HL-60/S4 (cell line): ENCODE data around the gene NBEAL2.

Source experiments
- in situ Hi-C: fragments of 300-500 bp; cut with MboI; formaldehyde crosslinking; loops from 2 replicates; pipeline ENCODE4 v1.14.3; 2022; ENCODE audit warnings: low sequenced_read_pairs

Gene NBEAL2

GRCh38 chr3:46944191-46944590, 35.3 kb upstream of the NBEAL2 start:
- in situ Hi-C loops: no loop called here

GRCh38 chr3:46946416-46946815, 33.0 kb upstream of the NBEAL2 start:
- in situ Hi-C loops: no loop called here

DNA sequence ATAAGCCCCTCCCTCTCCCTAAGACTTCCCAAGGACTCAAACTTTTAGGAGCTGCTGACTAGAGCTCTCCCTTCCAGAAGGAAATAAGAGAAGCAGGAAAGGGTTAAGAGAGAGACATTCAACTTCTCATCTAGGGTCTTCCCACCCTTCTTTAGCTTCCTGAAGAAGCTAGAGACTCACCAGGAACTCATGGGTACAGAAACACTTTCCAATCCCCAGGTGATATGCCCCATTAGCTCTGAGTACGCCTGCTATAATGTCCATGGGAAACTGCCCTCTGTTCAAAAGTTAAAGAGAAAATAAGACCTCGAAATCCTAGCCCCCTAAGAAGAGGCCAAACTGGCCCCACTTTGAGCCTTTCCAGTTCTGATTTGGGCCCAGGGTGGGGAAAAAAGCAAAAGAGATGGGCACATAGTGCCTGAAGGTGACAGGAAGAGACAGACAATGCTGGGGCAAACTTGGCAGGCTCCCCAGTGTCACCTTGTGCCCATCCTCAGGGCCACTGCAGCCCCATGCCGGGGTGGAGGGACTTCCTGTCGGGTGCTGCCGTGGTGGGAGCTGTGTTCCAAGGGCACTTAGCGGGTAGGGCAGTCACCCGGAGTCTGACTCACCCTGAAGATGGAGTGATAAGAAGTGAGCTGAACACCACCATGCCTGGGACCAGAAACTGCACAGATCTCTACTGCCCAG, 32.5 kb upstream of the NBEAL2 start:
- in situ Hi-C loops: no loop called here

DNA sequence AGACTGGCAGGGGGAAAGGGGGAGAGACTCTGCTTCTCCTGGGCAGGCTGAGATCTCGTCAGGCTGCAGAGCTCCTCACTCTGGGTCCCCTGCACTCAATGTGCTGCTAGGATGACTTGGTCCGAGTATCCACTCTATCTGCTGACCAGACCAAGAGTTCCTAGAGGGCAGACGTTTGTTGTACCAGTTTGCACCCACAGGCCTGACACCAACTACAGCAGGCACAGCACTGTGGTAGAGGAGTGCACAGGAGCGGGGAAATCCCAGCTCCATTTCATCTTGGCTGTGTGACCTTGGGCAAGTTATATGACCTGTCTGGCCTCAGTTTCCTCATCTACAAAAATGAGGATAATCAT, 31.9 kb upstream of the NBEAL2 start:
- in situ Hi-C loops: no loop called here

DNA sequence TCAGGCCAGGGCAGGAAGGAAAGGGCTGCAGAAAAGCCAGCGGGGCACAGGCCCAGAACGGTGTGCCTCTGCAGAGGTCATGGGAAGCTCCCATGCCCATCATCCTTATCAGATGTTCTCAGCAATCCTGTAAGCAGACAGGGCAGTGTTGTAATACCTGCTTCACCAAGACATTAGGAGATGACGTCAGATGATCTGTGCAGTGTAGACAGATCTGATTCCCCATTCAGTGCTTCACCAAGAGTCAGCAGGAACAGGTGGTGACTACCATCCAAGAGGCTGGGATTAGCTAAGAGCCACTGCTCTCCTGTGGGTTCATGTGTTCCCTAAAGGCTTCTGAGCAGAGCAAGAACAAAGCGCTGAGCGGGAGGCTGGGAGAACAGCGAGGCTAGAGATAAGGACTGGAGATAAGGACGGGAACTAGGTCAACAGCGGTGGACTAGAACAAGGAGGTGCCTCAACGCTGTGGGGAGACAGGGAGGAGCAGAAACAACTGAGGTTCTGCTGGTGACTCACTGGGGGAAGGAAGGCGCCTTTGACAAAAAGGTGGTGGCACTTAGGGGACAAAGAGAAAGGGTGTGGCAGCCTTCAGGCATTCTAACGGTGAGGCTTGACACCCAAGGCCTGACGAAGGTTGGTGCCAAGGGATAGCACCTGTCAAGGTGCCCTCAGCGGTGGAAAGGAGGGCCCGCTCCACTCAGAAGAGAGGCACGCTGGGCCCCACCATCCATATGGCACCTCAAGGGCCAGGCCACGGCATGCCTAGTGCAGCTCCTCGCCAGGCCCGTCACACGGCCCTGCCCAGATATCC, 31.3 kb upstream of the NBEAL2 start:
- in situ Hi-C loops: no loop called here

DNA sequence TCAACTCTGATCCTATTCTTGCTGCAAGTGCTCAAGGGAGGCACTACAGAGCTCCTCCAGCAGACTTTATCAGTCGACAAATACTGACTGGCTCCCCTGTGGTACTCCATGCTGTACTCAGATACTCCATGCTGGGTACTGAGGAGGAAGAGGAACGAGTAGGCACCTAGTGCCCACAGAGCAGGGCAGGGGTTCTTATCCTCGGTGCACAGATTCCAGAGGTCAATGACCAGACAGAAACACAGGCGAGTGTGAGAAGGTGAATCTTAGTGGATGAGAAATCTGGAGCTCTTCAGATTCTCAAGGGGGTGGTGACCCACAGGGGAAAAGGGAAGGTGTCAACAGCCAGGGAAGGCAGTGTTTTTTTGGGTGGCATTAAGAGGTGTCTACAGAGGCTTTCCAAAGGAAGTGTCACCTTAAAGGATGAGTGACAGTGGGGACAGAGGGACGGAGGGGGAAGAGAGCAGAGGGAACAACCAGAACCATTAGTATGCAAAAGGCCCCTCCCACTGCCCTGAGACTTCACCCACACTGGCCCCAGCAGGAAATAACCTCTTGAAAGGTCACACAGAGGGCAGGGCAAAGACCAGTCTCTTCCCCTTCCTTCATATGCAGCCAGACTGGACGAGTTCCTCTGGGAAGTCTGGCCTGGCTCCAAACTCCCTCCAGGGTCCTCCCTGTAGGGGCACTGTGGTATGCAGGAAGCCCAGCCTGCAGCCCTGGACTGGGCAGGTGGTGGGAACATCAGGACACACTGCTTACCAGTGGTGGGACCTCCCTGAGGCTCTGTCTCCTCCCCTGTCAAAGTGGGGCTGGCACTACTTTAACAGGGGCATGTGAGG, 30.4 kb upstream of the NBEAL2 start:
- in situ Hi-C loops: no loop called here

GRCh38 chr3:46950177-46950576, 29.3 kb upstream of the NBEAL2 start:
- in situ Hi-C loops: no loop called here

DNA sequence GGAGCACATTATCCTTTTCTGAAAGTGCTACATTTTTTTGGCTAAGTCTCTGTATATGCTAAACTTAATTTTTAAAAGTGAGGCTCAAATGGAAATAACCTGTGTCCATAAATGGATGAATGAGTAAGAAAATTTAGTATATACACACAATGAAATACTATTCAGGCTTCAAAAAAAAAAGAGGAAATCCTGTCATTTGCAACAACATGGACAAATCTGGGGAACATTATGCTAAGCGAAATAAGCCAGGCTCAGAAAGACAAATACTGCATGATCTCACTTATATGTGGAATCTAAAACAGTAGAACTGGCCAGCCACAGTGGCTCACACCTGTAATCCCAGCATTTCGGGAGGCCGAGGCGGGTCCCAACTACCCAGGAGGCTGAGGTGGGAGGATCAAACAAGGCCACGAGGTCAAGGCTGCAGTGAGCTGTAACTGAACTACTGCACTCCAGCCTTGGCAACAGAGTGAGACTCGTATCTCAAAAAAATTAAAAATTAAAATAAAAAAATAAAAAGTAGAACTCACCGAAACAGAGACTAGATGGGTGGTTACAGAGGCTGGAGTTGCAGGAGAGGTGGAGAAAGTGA, 28.7 kb upstream of the NBEAL2 start:
- in situ Hi-C loops: no loop called here

DNA sequence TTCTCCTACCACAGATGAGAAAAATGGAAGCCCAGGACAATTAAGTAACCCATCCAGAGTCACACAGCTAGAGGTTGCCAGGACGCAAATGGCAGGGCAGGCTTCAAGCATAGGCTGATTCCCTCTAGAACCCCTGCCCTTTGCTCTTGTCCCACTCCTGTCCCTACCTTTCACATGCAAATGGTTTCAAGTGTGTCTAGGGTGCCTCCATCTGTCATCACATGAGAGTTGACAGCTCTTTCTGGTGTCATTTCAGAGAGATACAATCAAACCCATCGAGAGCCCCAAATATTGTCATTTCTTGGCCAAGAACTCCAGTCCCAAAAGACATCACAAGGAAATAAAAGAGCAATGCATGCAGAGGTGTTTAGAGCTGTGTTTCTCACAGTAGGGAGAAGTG, 26.7 kb upstream of the NBEAL2 start:
- in situ Hi-C loops: no loop called here

DNA sequence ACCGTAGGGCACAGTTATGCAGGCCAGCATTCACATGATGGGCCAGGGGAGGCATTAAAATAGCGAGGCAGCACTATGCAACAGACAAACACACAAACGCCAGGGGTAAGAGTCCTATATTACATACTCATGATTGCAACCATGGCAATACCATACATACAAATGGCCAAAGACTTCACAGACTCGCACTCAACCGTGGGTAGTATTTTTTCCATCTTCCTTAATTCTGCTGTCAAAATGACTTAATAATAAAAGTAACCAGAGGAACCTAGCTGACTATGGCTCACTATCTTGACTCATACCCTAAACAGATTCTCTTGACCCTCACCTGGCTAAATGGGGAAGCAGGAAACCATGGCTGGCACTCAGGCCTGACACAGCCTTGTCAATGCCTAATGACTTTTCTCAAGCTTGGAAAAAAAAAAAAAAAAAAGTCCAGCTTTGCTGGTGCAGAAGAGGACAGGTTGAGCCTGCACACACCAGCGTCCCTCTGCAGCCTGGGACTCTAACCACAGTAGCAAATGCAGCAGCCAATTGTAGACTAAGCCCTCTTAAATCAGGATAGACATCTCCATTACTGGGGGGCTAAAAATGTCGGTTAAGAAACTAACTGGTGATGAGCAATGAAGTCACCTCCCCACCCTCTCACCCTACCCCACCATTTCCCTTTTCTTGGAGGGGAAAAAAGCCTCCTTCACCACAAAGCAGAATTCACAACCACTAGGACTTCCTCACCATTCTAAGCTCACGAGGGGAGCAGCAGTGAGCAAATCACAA, 26.0 kb upstream of the NBEAL2 start:
- in situ Hi-C loops: no loop called here

- in situ Hi-C loops: no loop called here
These were observed 25.3 kb upstream of the NBEAL2 start for GRCh38 chr3:46954178-46954577.

- in situ Hi-C loops: no loop called here
These were observed 24.3 kb upstream of the NBEAL2 start for GRCh38 chr3:46955157-46955556.

DNA sequence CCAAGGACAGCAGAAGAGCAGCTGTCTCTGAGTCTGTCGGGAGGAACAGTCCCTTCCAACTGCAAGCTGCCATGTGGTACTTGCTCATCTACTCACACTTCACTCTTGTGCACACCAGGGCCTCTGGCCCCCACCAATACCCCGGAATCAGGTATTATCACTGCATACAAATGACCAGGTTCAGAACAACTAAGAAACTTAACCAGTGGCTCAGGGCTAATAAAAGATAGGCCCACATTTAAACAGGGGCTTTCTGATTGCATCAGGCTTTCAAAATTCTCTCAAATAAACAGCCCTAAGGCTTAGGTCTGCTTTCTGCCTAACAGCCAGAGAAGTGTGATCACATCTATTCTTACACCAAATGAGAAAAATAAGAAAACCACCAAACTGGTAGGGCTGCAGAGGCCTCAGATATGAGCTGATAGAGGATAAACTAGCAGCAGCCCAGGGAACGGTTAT, 23.6 kb upstream of the NBEAL2 start:
- in situ Hi-C loops: no loop called here

DNA sequence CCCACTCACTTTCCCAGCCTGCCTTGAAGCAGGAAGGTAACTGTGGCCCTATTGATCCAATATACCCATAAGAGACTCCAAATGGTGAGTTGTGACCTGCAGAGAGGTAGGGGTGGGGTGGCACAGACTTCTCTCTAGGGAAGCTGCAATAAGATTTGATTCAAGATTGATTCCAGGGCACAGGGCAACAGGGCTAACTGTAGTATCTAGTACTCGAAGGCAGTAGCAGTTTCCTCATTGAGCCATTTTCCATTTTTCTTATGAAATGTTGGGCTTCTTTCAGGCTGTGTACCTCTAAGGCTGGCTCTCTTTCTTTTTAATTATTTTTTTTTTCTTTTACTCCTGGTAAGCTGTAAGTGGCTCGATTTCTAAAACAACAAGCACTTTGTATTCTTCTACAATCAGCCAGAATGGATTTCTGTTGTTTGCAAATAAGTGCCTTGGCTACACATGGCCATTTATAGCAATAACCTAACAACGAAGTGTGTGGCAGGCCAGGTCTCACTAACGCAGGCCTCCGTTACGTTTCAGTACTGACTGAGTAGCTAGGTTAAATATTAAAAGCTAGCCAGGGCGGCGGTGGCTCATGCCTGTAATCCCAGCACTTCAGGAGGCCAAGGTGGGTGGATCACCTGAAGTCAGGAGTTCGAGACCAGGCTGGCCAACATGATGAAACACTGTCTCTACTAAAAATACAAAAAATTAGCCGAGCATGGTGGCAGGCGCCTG, 22.2 kb upstream of the NBEAL2 start:
- in situ Hi-C loops: no loop called here

GRCh38 chr3:46958467-46959160, 20.9 kb upstream of the NBEAL2 start:
- in situ Hi-C loops: no loop called here

- in situ Hi-C loops: no loop called here
These were observed 20.3 kb upstream of the NBEAL2 start for GRCh38 chr3:46959161-46959511.

DNA sequence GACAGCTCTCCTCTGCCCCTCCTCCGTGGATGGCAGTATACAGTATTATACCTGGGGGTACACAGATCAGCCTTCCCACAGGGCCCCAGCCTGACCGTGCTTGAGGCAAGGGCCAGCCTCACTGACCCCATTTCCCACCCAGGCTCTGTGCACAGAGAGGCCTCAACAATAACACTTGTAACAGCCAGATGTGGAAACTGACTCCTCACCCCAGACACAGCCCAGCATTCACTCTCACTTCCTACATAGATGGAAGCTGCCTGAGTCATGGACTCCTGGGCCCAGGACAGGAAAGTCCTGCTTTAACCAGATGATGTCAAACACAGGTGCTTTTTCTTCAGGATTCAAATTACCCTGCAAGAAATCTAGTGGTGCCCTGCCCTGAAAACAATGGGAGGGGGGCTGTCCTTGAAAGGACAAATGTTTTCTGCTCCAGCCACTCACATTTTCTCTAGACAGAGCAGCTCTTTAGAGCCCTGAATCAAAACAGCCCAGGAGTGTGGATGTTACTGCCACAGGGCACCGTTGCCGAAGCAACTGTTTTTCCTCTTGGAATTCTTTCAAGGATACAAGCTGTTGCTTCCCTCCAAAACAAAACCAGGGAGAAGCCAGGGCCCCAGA, 19.3 kb upstream of the NBEAL2 start:
- in situ Hi-C loops: no loop called here

DNA sequence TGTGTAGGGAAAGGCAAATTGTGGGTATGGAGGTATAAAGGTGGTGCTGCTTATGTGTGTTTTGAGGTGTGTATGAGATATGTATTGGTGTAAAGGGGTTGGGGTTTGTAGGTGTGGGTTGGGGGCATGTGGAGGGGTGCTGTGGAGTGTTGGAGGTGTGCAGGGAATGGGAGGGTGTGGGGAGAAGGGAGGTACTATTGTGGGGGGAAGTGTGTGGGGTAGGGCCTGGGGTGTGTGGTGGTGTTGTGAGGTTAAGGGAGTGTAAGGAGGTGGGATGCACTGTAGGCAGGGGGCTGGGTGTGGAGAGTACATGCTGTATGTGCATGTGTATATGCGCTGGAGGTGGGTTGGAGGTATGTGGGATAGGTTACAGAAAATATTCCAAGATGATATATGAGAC, 18.6 kb upstream of the NBEAL2 start:
- in situ Hi-C loops: no loop called here

GRCh38 chr3:46962427-46962826, 17.0 kb upstream of the NBEAL2 start:
- in situ Hi-C loops: no loop called here
